Activated T-cell treated with anti-CD3 and anti-CD28 coated beads, Interleukin-2, amount 50 U/mL, for 72 hours (primary cell): ENCODE results near the gene IL1F10. TPM values are rescaled to one million over a fixed set of nuclear protein-coding genes. Genes with fewer than 3 reads are reported as not detected.

Source experiments
- total RNA-seq, 2 donors: library from RNA; stranded (reverse); gene quantifications; one replicate each; pipeline ENCODE4 v1.2.3, GENCODE V29; 2022

The IL1F10 gene
- total RNA-seq, 2 donors from 2014 or later = not detected

Other genes with a start within 250 kb of the IL1F10 start
- under 1 TPM in 1 of 2 donors, not detected in 1; 0.14 TPM for gene IL1B, start 231.2 kb upstream of the IL1F10 start, total RNA-seq
- gene IL37, start 156.8 kb upstream of the IL1F10 start, total RNA-seq = not detected
- not detected for gene IL36G, start 90.0 kb upstream of the IL1F10 start, total RNA-seq
- gene IL36A, start 62.5 kb upstream of the IL1F10 start, total RNA-seq = under 1 TPM in 1 of 2 donors, not detected in 1; 0.84 TPM
- not detected for gene IL36B, start 15.1 kb upstream of the IL1F10 start, total RNA-seq
- gene IL36RN, start 8.8 kb upstream of the IL1F10 start, total RNA-seq = not detected
- 10 to 100 TPM; 18.5 to 44.3 TPM for gene IL1RN, start 59.6 kb downstream of the IL1F10 start, total RNA-seq
- gene PSD4, start 106.0 kb downstream of the IL1F10 start, total RNA-seq = 100 to 1,000 TPM; 174 to 200 TPM
- gene PAX8, start 211.0 kb downstream of the IL1F10 start, total RNA-seq = 1 to 10 TPM; 3.0 to 4.3 TPM